Urinary bladder (tissue), 2 donors: ENCODE results near the gene GPRASP2. TPM values are rescaled to one million over a fixed set of nuclear protein-coding genes. Genes with fewer than 3 reads are reported as not detected.

Experiments
- polyA plus RNA-seq: library from polyadenylated mRNA; stranded (reverse); fragments of 200-250 nt; gene quantifications from one replicate; pipeline ENCODE4 v1.2.3, GENCODE V29; 2013
- small RNA-seq: library from RNA; depleted of rRNA; stranded (forward); fragments of <200 nt; gene quantifications from one replicate; pipeline ENCODE3, GENCODE V24; 2014
- total RNA-seq: library from RNA; depleted of rRNA; stranded (reverse); fragments of >200 nt; gene quantifications from one replicate; pipeline ENCODE4 v1.2.3, GENCODE V29; 2014
- donor health status: healthy.

Gene GPRASP2
- total and polyA plus RNA-seq, 2 donors, result 17.7 to 44.2 TPM

Small RNA genes lying within 50 kb of the gene (small RNA-seq; reads per million reads assigned to genes)
- not detected for gene RNU6-589P

Other genes starting within 250 kb of the GPRASP2 start
- not detected for gene TCP11X2, start 240.6 kb upstream of the GPRASP2 start, total RNA-seq
- not detected for gene TCP11X2, start 240.6 kb upstream of the GPRASP2 start, polyA plus RNA-seq
- gene TMSB15A, start 195.7 kb upstream of the GPRASP2 start, total RNA-seq, result 28.0 TPM
- 0.85 TPM for gene TMSB15A, start 195.7 kb upstream of the GPRASP2 start, polyA plus RNA-seq
- 24.3 TPM for gene ARMCX5, start 112.9 kb upstream of the GPRASP2 start, total RNA-seq
- 11.7 TPM for gene ARMCX5, start 112.9 kb upstream of the GPRASP2 start, polyA plus RNA-seq
- 32.0 TPM for gene GPRASP1, start 61.0 kb upstream of the GPRASP2 start, total RNA-seq
- 21.5 TPM for gene GPRASP1, start 61.0 kb upstream of the GPRASP2 start, polyA plus RNA-seq
- gene GPRASP3, start 8.3 kb downstream of the GPRASP2 start, total RNA-seq, result 14.3 TPM
- 4.4 TPM for gene GPRASP3, start 8.3 kb downstream of the GPRASP2 start, polyA plus RNA-seq
- gene RAB40AL, start 224.8 kb downstream of the GPRASP2 start, total RNA-seq, result 0.79 TPM
- not detected for gene RAB40AL, start 224.8 kb downstream of the GPRASP2 start, polyA plus RNA-seq